Caco-2 (cell line): ENCODE measurements around the gene TFRC. TPM values are rescaled to one million over a fixed set of nuclear protein-coding genes. Genes with fewer than 3 reads are reported as not detected.

Experiments used
- BruUV-seq: library from RNA; stranded (reverse); fragments of 400-500 nt; replicated peaks from 2 replicates; lab custom pipeline; 2021; lab: Mats Ljungman, UMichigan
- CTCF ChIA-PET: fragments of 300-600 bp; sonication (Branson Sonifier 250); formaldehyde crosslinking; loops from one replicate; lab custom pipeline; 2022; ENCODE audit warnings: antibody characterized with exemption; lab: Charles Lee
- POLR2A ChIA-PET: fragments of 300-600 bp; sonication (Branson Sonifier 250); formaldehyde crosslinking; loops from one replicate; lab custom pipeline; 2022; ENCODE audit warnings: antibody characterized with exemption; lab: Charles Lee
- DNase-seq, 2 experiments: peaks; one replicate each; pipeline versions ENCODE4 v3.0.0 to v3.0.0-alpha.2; 2020 to 2022
- H3K27me3 ChIP-seq: replicated peaks from 2 replicates; pipeline ENCODE4 v1.6.0; 2011; ENCODE audit warnings: low read length; ENCODE audit not compliant: control insufficient read depth, insufficient read depth
- H3K36me3 ChIP-seq: 2 replicates; pipeline ENCODE4 v1.5.1; 2011; ENCODE audit warnings: low read length; ENCODE audit not compliant: control insufficient read depth, insufficient read depth
- H3K4me1 ChIP-seq: fragments of 250-450 bp; sonication (Bioruptor Pico); 2 replicates; pipeline ENCODE4 v1.5.1; 2020; ENCODE audit warnings: mild to moderate bottlenecking
- H3K4me3 ChIP-seq: 2 replicates; pipeline ENCODE4 v1.5.1; 2011; ENCODE audit warnings: low read depth, mild to moderate bottlenecking, control low read depth, low read length
- H3K9me3 ChIP-seq: fragments of 250-450 bp; sonication (Bioruptor Pico); 2 replicates; pipeline ENCODE4 v1.5.1; 2020; ENCODE audit warnings: mild to moderate bottlenecking, moderate library complexity
- H3K27ac Mint-ChIP-seq: one replicate; pipeline ENCODE4 v1.8.0; 2022; ENCODE audit warnings: mixed read lengths; ENCODE audit not compliant: unreplicated experiment
- H3K27me3 Mint-ChIP-seq: one replicate; pipeline ENCODE4 v1.8.0; 2022; ENCODE audit warnings: mixed read lengths; ENCODE audit not compliant: insufficient read depth, unreplicated experiment
- H3K36me3 Mint-ChIP-seq: one replicate; pipeline ENCODE4 v1.8.0; 2022; ENCODE audit warnings: mild to moderate bottlenecking, mixed read lengths; ENCODE audit not compliant: insufficient read depth, unreplicated experiment
- H3K4me1 Mint-ChIP-seq: one replicate; pipeline ENCODE4 v1.8.0; 2022; ENCODE audit warnings: low read depth, mixed read lengths; ENCODE audit not compliant: unreplicated experiment
- H3K4me3 Mint-ChIP-seq: one replicate; pipeline ENCODE4 v1.8.0; 2022; ENCODE audit warnings: mild to moderate bottlenecking, moderate library complexity, mixed read lengths; ENCODE audit not compliant: unreplicated experiment
- H3K9me3 Mint-ChIP-seq: one replicate; pipeline ENCODE4 v1.8.0; 2022; ENCODE audit warnings: mixed read lengths; ENCODE audit not compliant: unreplicated experiment
- intact Hi-C: fragments of 100-400 bp; cut with micrococcal nuclease; formaldehyde crosslinking; loops from one replicate; pipeline ENCODE4 v1.10.0; 2022; ENCODE audit not compliant: unreplicated experiment
- total RNA-seq: library from RNA; stranded (reverse); gene quantifications from 2 replicates; pipeline ENCODE4 v1.2.3, GENCODE V29; 2022
- TF ChIP-seq, protein P1 (sequence below), 2 experiments: fragments of 200-600 bp in 1 of 2; IDR thresholded peaks; 1 replicate in 1 of 2; 2 replicates in 1 of 2; pipeline versions ENCODE4 v1.5.1 to v1.8.0; 2011 to 2022; ENCODE audit warnings: antibody characterized with exemption in 1 of 2, control low read depth in 1 of 2, inconsistent platforms in 1 of 2, low read depth in 1 of 2, low read length in 1 of 2, mild to moderate bottlenecking in 1 of 2, moderate library complexity in 1 of 2; ENCODE audit not compliant: insufficient read depth in 1 of 2, severe bottlenecking in 1 of 2, unreplicated experiment in 1 of 2

TFRC gene
- total RNA-seq, 1 experiment from 2014 or later, result 267 TPM

DNA sequence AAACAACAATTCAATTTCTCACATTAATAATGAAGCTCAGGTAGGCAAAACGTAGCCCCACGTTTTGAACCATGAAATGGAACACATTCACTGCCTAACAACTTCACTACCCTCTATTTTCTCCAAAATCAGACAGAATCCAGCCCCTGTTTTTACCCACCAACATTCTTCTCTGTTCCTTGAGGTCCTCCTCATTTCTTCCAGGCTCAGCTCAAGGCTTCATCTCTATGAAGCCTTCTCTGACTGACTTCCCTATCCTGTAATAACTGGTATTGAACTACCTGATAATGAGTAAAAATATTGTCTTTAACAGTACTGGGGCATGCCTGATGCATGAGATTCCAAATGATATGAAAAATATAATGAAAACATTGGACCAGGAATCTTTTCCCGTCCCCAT is 2.2 kb downstream of the TFRC start:
- DNase-seq, result no peak
- H3K9me3 ChIP-seq, result no peaks in the 10 kb centered on the region
- H3K27me3 ChIP-seq, result no peaks in the 10 kb centered on the region
- peak overlapping the region; percentile 22 for H3K4me3 Mint-ChIP-seq
- intact Hi-C loops, result loop anchor here (5.0 kb wide), 1 partner anchor 43 kb away; no protein-coding TSS in a partner anchor
- ChIA-PET POLR2A (interaction anchor here (0.5 to 0.6 kb wide), 2 partner anchors 10 to 47 kb away, joined by 3 to 4 read pairs; no protein-coding TSS in a partner anchor), CTCF (no interaction called here)
- H3K4me1 ChIP-seq, result peaks cover 19% of the 10 kb centered on the region
- no TSS peak for BruUV-seq
- no peak overlapping the region for H3K27ac Mint-ChIP-seq
- H3K4me3 ChIP-seq, result no peak overlapping the region
- H3K27me3 Mint-ChIP-seq, result no peaks in the 10 kb centered on the region
- TF ChIP-seq, protein P1, sequence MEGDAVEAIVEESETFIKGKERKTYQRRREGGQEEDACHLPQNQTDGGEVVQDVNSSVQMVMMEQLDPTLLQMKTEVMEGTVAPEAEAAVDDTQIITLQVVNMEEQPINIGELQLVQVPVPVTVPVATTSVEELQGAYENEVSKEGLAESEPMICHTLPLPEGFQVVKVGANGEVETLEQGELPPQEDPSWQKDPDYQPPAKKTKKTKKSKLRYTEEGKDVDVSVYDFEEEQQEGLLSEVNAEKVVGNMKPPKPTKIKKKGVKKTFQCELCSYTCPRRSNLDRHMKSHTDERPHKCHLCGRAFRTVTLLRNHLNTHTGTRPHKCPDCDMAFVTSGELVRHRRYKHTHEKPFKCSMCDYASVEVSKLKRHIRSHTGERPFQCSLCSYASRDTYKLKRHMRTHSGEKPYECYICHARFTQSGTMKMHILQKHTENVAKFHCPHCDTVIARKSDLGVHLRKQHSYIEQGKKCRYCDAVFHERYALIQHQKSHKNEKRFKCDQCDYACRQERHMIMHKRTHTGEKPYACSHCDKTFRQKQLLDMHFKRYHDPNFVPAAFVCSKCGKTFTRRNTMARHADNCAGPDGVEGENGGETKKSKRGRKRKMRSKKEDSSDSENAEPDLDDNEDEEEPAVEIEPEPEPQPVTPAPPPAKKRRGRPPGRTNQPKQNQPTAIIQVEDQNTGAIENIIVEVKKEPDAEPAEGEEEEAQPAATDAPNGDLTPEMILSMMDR (IDR thresholded peaks at IDR 0.05; ENCODE audit: insufficient read depth in 1 of 2, low read depth in 1 of 2, low read length in 1 of 2, severe bottlenecking in 1 of 2, unreplicated experiment in 1 of 2), result no peak
- no peaks in the 10 kb centered on the region for H3K9me3 Mint-ChIP-seq
- H3K4me1 Mint-ChIP-seq, result peaks cover 7% of the 10 kb centered on the region
- H3K36me3 Mint-ChIP-seq, result peaks cover 62% of the 10 kb centered on the region
- peaks cover 1% of the 10 kb centered on the region; the same call in 1 of the 2 replicates for H3K36me3 ChIP-seq

DNA sequence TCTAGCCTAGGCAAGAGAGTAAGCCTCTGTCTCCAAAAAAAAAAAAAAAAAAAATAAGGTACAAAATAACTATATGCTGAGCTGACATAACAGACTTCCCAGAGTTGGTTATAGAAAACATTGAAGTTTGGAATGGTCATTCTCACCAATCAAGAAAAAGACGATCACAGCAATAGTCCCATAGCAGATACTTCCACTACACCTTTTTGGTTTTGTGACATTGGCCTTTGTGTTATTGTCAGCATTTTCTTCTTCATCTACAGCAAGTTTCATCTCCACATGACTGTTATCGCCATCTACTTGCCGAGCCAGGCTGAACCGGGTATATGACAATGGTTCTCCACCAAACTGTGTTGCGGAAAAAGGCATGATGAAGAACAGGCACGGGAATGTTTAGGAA is 6.9 kb downstream of the TFRC start:
- TF ChIP-seq, protein P1 (IDR thresholded peaks at IDR 0.05; ENCODE audit: insufficient read depth in 1 of 2, low read depth in 1 of 2, low read length in 1 of 2, severe bottlenecking in 1 of 2, unreplicated experiment in 1 of 2), result no peak
- Histone ChIP-seq H3K4me3 (no peak overlapping the region), H3K27me3 (no peaks in the 10 kb centered on the region), H3K36me3 (peaks cover 1% of the 10 kb centered on the region; the same call in 1 of the 2 replicates), H3K9me3 (no peaks in the 10 kb centered on the region), H3K4me1 (peaks cover 6% of the 10 kb centered on the region)
- no peak for DNase-seq
- Mint-ChIP-seq H3K4me3 (no peak overlapping the region), H3K27ac (no peak overlapping the region), H3K27me3 (no peaks in the 10 kb centered on the region), H3K36me3 (peaks cover 85% of the 10 kb centered on the region), H3K9me3 (no peaks in the 10 kb centered on the region), H3K4me1 (peaks cover 7% of the 10 kb centered on the region)
- POLR2A ChIA-PET, result interaction anchor here (0.7 kb wide), 1 partner anchor 18 kb away, joined by 4 read pairs; no protein-coding TSS in a partner anchor
- BruUV-seq, result no TSS peak
- CTCF ChIA-PET, result interaction anchor here (0.6 kb wide), 1 partner anchor 45 kb away, joined by 3 read pairs; no protein-coding TSS in a partner anchor
- intact Hi-C loops, result no loop called here

DNA sequence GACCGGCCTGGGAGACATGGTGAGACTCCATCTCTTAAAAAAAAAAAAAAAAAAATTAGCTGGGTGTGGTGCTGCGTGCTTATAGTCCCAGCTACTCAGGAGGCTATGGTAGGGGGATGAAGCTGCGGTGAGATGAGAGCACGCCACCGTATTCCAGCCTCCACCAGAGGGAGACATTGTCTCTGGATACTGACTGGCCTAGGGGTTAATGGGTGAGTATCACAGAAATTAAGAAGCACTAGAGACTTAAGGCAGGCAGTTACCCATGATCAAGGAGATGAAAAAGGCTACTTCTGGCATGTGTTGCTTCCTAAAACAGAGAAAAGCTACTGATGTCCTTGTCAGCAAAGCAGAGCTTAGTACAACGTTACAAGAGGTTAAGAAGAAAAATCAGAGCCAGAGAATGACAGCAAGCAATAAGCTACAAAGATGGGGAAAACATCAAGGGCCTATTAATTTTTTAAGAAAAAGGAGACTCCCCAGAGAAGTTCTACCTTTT is 8.6 kb downstream of the TFRC start:
- no peak overlapping the region for H3K27ac Mint-ChIP-seq
- H3K4me3 ChIP-seq, result no peak overlapping the region
- intact Hi-C loops, result loop anchor here (1.0 kb wide), 1 partner anchor 123 kb away; no protein-coding TSS in a partner anchor
- H3K36me3 ChIP-seq, result peaks cover 1% of the 10 kb centered on the region; the same call in 1 of the 2 replicates
- TF ChIP-seq, protein P1 (IDR thresholded peaks at IDR 0.05; ENCODE audit: insufficient read depth in 1 of 2, low read depth in 1 of 2, low read length in 1 of 2, severe bottlenecking in 1 of 2, unreplicated experiment in 1 of 2), result peak; percentile 77 to 79
- H3K27me3 Mint-ChIP-seq, result no peaks in the 10 kb centered on the region
- peak; percentile 65 to 76 for DNase-seq
- no peaks in the 10 kb centered on the region for H3K9me3 Mint-ChIP-seq
- peaks cover 88% of the 10 kb centered on the region for H3K36me3 Mint-ChIP-seq
- no TSS peak for BruUV-seq
- CTCF ChIA-PET, result interaction anchor here (0.6 to 1.5 kb wide), 5 partner anchors 51 to 136 kb away, joined by 3 to 6 read pairs (median 4); no protein-coding TSS in a partner anchor
- H3K4me1 ChIP-seq, result no peaks in the 10 kb centered on the region
- POLR2A ChIA-PET, result interaction anchor here (0.7 kb wide), 1 partner anchor 23 kb away, joined by 3 read pairs; no protein-coding TSS in a partner anchor
- no peaks in the 10 kb centered on the region for H3K4me1 Mint-ChIP-seq
- no peaks in the 10 kb centered on the region for H3K9me3 ChIP-seq
- H3K4me3 Mint-ChIP-seq, result no peak overlapping the region
- no peaks in the 10 kb centered on the region for H3K27me3 ChIP-seq
